Testis (tissue), 2 donors: ENCODE measurements around the gene SCNM1.

Experiments used
- POLR2A ChIP-seq: fragments of 450-650 bp; IDR thresholded peaks from one replicate; pipeline ENCODE4 v1.6.1; 2017; ENCODE audit warnings: antibody characterized with exemption, mild to moderate bottlenecking, moderate library complexity
- TF ChIP-seq, protein P1 (sequence below), 3 experiments: fragments of 450-650 bp in 2 of 3; fragments of 200-600 bp in 1 of 3; sonication (generic) in 1 of 3; IDR thresholded peaks; one replicate each; pipeline ENCODE4 v1.5.1; 2016 to 2019; ENCODE audit warnings: antibody characterized with exemption in 3 of 3, mild to moderate bottlenecking in 2 of 3, moderate library complexity in 1 of 3

DNA sequence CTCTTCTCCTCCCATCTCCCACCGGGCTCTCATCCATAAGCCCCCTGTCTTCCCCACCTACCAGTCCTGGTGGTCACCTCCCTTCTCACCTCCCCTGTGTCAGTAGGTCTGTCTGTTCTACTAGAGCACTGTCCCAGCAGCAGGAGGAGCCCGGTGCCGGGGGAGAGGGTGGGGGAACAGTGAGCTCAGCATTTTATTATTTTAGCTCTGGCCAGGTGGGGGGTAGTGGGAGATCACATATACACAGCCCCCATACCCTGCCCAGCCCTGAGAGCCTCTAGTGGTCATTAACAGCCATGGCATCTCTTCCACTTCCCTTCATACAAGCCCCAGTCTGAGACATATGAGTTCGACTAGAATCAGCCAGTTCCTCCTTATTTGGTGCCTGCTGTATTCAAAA, 9.9 kb downstream of the SCNM1 start, which contains the start of gene TMOD4:
- TF ChIP-seq, protein P1, sequence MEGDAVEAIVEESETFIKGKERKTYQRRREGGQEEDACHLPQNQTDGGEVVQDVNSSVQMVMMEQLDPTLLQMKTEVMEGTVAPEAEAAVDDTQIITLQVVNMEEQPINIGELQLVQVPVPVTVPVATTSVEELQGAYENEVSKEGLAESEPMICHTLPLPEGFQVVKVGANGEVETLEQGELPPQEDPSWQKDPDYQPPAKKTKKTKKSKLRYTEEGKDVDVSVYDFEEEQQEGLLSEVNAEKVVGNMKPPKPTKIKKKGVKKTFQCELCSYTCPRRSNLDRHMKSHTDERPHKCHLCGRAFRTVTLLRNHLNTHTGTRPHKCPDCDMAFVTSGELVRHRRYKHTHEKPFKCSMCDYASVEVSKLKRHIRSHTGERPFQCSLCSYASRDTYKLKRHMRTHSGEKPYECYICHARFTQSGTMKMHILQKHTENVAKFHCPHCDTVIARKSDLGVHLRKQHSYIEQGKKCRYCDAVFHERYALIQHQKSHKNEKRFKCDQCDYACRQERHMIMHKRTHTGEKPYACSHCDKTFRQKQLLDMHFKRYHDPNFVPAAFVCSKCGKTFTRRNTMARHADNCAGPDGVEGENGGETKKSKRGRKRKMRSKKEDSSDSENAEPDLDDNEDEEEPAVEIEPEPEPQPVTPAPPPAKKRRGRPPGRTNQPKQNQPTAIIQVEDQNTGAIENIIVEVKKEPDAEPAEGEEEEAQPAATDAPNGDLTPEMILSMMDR (IDR thresholded peaks at IDR 0.05): peak in 2 of 3 experiments; percentile 13 to 45
- no peak for TF ChIP-seq POLR2A
